ENCODE results near the gene ITGA8. TPM values are rescaled to one million over a fixed set of nuclear protein-coding genes. Genes with fewer than 3 reads are reported as not detected.

The ITGA8 gene
- total and polyA plus RNA-seq, 2 of the 4 experiments (the other 2 are of a cell fraction): under 0.01 to 0.02 TPM

GRCh38 chr10:15526754-15527153 is 193.0 kb downstream of the ITGA8 start:
- H4K8ac ChIP-seq (ENCODE audit: low read depth in 2 of 2, low read length in 2 of 2): no peak overlapping the region
- dilution Hi-C loops (cut with HindIII; ENCODE audit: low sequenced_read_pairs, unreplicated experiment): no loop called here
- no peak overlapping the region for H3K9ac ChIP-seq (ENCODE audit: low read depth, low read length)
- H2BK15ac ChIP-seq (ENCODE audit: low read depth, low read length): no peak overlapping the region
- no peaks in the 10 kb centered on the region for H4K20me1 ChIP-seq (ENCODE audit: insufficient read depth, low read length)
- H3K9me3 ChIP-seq (ENCODE audit: control insufficient read depth, insufficient read depth, low read length): no peaks in the 10 kb centered on the region
- WGBS, 2 experiments (ENCODE audit: extremely low coverage in 2 of 2, insufficient read length in 1 of 2): no CpG with 5 or more reads among the region's 3 CpGs
- no peaks in the 10 kb centered on the region for H3K79me1 ChIP-seq (ENCODE audit: low read depth in 1 of 2, low read length in 2 of 2)
- H3K4me2 ChIP-seq (ENCODE audit: low read depth, low read length): no peak overlapping the region
- H2BK120ac ChIP-seq (ENCODE audit: low read depth, low read length): no peak overlapping the region
- no peaks in the 10 kb centered on the region for H3K36me3 ChIP-seq (ENCODE audit: control insufficient read depth, insufficient read depth, low read length)
- no peak overlapping the region for H4K91ac ChIP-seq (ENCODE audit: insufficient read depth, low read depth, low read length)
- no peaks in the 10 kb centered on the region for H3K4me1 ChIP-seq (ENCODE audit: control insufficient read depth, insufficient read depth, low read length)
- no peak overlapping the region for H3K4ac ChIP-seq (ENCODE audit: low read depth, low read length)
- no peak overlapping the region for H3K14ac ChIP-seq (replicated peaks; ENCODE audit: low read depth, low read length)
- in situ Hi-C loops (cut with MboI; ENCODE audit: low sequenced_read_pairs): no loop called here
- no peak overlapping the region for H4K5ac ChIP-seq (ENCODE audit: low read depth, low read length)
- H3K27ac ChIP-seq (ENCODE audit: insufficient read depth, low read length): no peak overlapping the region
- ChIA-PET CTCF (no interaction called here), POLR2A (ENCODE audit: unreplicated experiment) (no interaction called here)
- no peak overlapping the region for H3K18ac ChIP-seq (ENCODE audit: low read depth, low read length)
- H3K9me1 ChIP-seq (ENCODE audit: insufficient read depth, low read length): no peaks in the 10 kb centered on the region
- no peak overlapping the region for H2AFZ ChIP-seq (replicated peaks; ENCODE audit: low read length, poor library complexity)
- H3K4me3 ChIP-seq (ENCODE audit: insufficient read depth, low read depth, low read length): no peak overlapping the region
- no peak for DNase-seq
- no peak overlapping the region for H3K23ac ChIP-seq (ENCODE audit: low read depth, low read length)
- H2AK5ac ChIP-seq (ENCODE audit: low read depth, low read length): no peak overlapping the region
- intact Hi-C loops (cut with micrococcal nuclease): no loop called here
- H2AK9ac ChIP-seq (replicated peaks; ENCODE audit: low read depth, low read length, poor library complexity): no peak overlapping the region
- no peak overlapping the region for H2BK5ac ChIP-seq (ENCODE audit: low read depth, low read length, poor library complexity, severe bottlenecking)
- H3K56ac ChIP-seq (ENCODE audit: extremely low read depth, insufficient read depth, low read length): no peak overlapping the region
- H3K27me3 ChIP-seq (ENCODE audit: control insufficient read depth, insufficient read depth, low read length): peaks cover 11% of the 10 kb centered on the region; the same call in 1 of the 2 replicates
- TF ChIP-seq RFX5 (IDR thresholded peaks at IDR 0.05; ENCODE audit: low read depth, low read length): no peak
- no peak for TF ChIP-seq CHD1 (IDR thresholded peaks at IDR 0.05; ENCODE audit: low read depth, low read length)
- TF ChIP-seq BHLHE40 (IDR thresholded peaks at IDR 0.05; ENCODE audit: low read depth, low read length): no peak
- no peak for TF ChIP-seq MAZ (IDR thresholded peaks at IDR 0.05; ENCODE audit: borderline replicate concordance, low read depth, low read length)
- no peak for TF ChIP-seq MXI1 (IDR thresholded peaks at IDR 0.05; ENCODE audit: borderline replicate concordance, low read depth, low read length)
- TF ChIP-seq ELK1 (IDR thresholded peaks at IDR 0.05; ENCODE audit: borderline replicate concordance, low read depth, low read length): no peak
- TF ChIP-seq RAD21 (IDR thresholded peaks at IDR 0.05; ENCODE audit: low read length): no peak
- no peak for TF ChIP-seq POLR2A (IDR thresholded peaks at IDR 0.05; ENCODE audit: low read depth, low read length)
- no peak for TF ChIP-seq CEBPB (IDR thresholded peaks at IDR 0.05; ENCODE audit: low read depth, low read length)
- no peak for TF ChIP-seq MAFK (IDR thresholded peaks at IDR 0.05; ENCODE audit: low read depth, low read length)
- TF ChIP-seq NFE2L2 (IDR thresholded peaks at IDR 0.05; ENCODE audit: low read depth, low read length): no peak
- no peak for TF ChIP-seq SMC3 (IDR thresholded peaks at IDR 0.05; ENCODE audit: low read depth, low read length)
- BruUV-seq (replicated peaks): no TSS peak
- ATAC-seq (ENCODE audit: low read depth): no peak
- no peak overlapping the region for H2BK20ac ChIP-seq (ENCODE audit: low read depth, low read length)
